GM21786 (cell line): Measurements from ENCODE around the gene PRSS1.
A peak's percentile ranks its signal among the peaks of the same experiment; 100 is the strongest.

Experiments used
- ATAC-seq: cut with Tn5 transposase; IDR thresholded peaks from one replicate; pipeline ENCODE4 v1.9.1; 2021; ENCODE audit not compliant: unreplicated experiment

PRSS1 gene

GRCh38 chr7:142791502-142791901, 42.2 kb downstream of the PRSS1 start:
- ATAC-seq = no peak

GRCh38 chr7:142792129-142792528, 42.9 kb downstream of the PRSS1 start:
- ATAC-seq = no peak

- ATAC-seq = no peak
Measured at GRCh38 chr7:142792593-142792992, 43.3 kb downstream of the PRSS1 start.

- ATAC-seq = no peak
Measured at GRCh38 chr7:142793156-142793555, 43.9 kb downstream of the PRSS1 start.

GRCh38 chr7:142795339-142795863, 46.1 kb downstream of the PRSS1 start:
- ATAC-seq = no peak

- ATAC-seq = no peak
Measured at GRCh38 chr7:142796001-142796500, 46.8 kb downstream of the PRSS1 start.

- ATAC-seq = peak; percentile 38
Measured at GRCh38 chr7:142796501-142797390, 47.5 kb downstream of the PRSS1 start.

GRCh38 chr7:142797391-142798377, 48.4 kb downstream of the PRSS1 start:
- ATAC-seq = peak; percentile 27

- ATAC-seq = no peak
Measured at GRCh38 chr7:142798451-142799436, 49.5 kb downstream of the PRSS1 start.

GRCh38 chr7:142799437-142799835, 50.2 kb downstream of the PRSS1 start:
- ATAC-seq = no peak

- ATAC-seq = no peak
Measured at GRCh38 chr7:142800088-142800487, 50.8 kb downstream of the PRSS1 start.

- no peak for ATAC-seq
Measured at GRCh38 chr7:142800699-142801260, 51.5 kb downstream of the PRSS1 start.

GRCh38 chr7:142801601-142802295, 52.5 kb downstream of the PRSS1 start:
- ATAC-seq = no peak

GRCh38 chr7:142802301-142802700, 53.0 kb downstream of the PRSS1 start:
- ATAC-seq = no peak
